Memory B cell (primary cell): Measurements from ENCODE around the gene ZKSCAN8.

Experiments used
- ATAC-seq: fragments of 150-1000 bp; cut with Tn5 transposase; 2 replicates; pipeline ENCODE4 v1.10.0; 2021; ENCODE audit warnings: low read depth, mild to moderate bottlenecking, moderate library complexity
- DNase-seq, 2 donors: peaks; one replicate each; pipeline ENCODE4 v3.0.0; 2022; ENCODE audit warnings: low spot score in 2 of 2
- H3K27ac Mint-ChIP-seq: one replicate; pipeline ENCODE4 v1.8.0; 2022; ENCODE audit warnings: mild to moderate bottlenecking, moderate library complexity, mixed read lengths
- H3K27me3 Mint-ChIP-seq: one replicate; pipeline ENCODE4 v1.8.0; 2022; ENCODE audit warnings: mixed read lengths
- H3K36me3 Mint-ChIP-seq: one replicate; pipeline ENCODE4 v1.8.0; 2022; ENCODE audit warnings: mild to moderate bottlenecking, mixed read lengths
- H3K4me1 Mint-ChIP-seq: one replicate; pipeline ENCODE4 v1.8.0; 2022; ENCODE audit warnings: mixed read lengths
- H3K4me3 Mint-ChIP-seq: one replicate; pipeline ENCODE4 v1.8.0; 2022; ENCODE audit warnings: mild to moderate bottlenecking, moderate library complexity, mixed read lengths
- H3K9me3 Mint-ChIP-seq: one replicate; pipeline ENCODE4 v1.8.0; 2022; ENCODE audit warnings: mixed read lengths

ZKSCAN8 gene

DNA sequence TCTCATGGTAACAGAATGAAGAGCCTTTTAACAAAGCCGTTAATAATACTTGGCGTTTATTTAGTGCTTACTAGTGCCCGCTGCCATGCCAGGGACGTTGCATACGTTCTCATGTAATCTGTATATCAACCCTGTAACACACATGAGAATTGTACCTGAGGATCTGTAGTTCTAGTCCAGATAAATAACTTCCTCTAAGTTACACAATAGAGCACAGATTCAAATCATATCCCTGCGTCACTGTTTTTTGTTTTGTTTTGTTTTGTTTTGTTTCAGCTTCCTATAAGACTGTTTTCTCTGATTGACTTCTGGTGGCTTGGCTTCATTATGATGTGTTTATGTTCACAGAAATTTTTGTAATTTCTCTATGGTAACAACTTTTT, 16.7 kb upstream of the ZKSCAN8 start:
- Mint-ChIP-seq H3K36me3 (peaks cover 27% of the 10 kb centered on the region), H3K27me3 (no peaks in the 10 kb centered on the region), H3K9me3 (no peaks in the 10 kb centered on the region), H3K27ac (peak overlapping the region; percentile 94), H3K4me1 (peaks cover 37% of the 10 kb centered on the region), H3K4me3 (peak overlapping the region; percentile 92)
- peak in 1 of 2 donors; percentile 28 for DNase-seq
- peak; percentile 68 for ATAC-seq

DNA sequence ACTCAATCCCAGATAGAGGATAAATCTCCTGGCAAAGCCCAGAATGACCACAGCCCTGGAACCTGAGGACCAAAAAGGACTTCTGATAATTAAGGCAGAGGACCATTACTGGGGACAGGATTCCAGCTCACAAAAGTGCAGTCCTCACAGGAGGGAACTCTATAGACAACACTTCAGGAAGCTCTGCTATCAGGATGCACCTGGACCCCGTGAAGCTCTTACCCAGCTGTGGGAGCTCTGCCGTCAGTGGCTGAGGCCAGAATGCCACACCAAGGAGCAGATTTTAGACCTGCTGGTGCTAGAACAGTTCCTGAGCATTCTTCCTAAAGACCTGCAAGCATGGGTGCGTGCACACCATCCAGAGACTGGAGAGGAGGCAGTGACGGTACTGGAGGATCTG, 16.3 kb upstream of the ZKSCAN8 start:
- H3K27ac Mint-ChIP-seq, result peak overlapping the region; percentile 94
- no peaks in the 10 kb centered on the region for H3K9me3 Mint-ChIP-seq
- ATAC-seq, result peak; percentile 47
- H3K4me3 Mint-ChIP-seq, result peak overlapping the region; percentile 92
- H3K27me3 Mint-ChIP-seq, result no peaks in the 10 kb centered on the region
- peaks cover 25% of the 10 kb centered on the region for H3K36me3 Mint-ChIP-seq
- peak in 1 of 2 donors; percentile 32 for DNase-seq
- peaks cover 37% of the 10 kb centered on the region for H3K4me1 Mint-ChIP-seq

DNA sequence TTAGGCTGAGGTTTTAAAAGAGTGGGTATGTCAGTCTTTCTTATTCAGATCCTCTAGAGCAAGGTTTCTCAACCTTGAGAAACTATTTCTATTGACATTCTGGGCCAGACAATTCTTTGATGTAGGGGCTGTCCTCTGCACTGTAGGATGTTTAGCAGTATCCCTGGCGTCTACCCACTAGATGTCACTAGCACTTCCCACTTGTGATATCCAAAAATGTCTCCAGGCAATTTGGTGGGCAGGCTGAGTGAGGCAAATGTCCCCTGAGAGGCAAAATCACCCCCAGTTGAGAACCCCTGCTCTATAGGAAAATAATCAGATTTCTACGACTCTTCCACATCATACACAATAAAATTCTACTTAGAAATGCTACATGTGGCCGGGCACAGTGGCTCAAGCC, 7.7 kb upstream of the ZKSCAN8 start:
- peaks cover 13% of the 10 kb centered on the region for H3K36me3 Mint-ChIP-seq
- ATAC-seq (no peak), DNase-seq (no peak)
- no peaks in the 10 kb centered on the region for H3K9me3 Mint-ChIP-seq
- peaks cover 36% of the 10 kb centered on the region for H3K4me1 Mint-ChIP-seq
- H3K27ac Mint-ChIP-seq, result peak overlapping the region; percentile 16
- H3K27me3 Mint-ChIP-seq, result no peaks in the 10 kb centered on the region
- H3K4me3 Mint-ChIP-seq, result no peak overlapping the region

DNA sequence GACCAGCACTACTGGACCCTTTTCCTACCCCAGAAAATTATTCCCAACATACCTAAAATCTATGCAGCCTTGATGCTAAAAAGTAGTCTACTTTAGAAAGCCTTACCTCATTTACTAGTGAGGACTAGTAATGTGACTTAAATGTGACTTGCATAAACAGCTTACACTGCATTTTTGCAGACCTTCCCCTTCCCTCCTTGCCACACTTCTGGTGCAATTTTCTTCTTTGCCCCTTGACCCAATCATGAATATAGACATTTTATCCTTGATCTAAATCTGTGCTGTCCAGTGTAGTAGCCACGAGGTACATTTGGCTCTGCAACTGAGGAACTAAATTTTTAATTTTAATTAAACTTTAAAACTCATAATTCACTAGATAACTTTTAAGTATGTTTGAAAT, 7.0 kb upstream of the ZKSCAN8 start:
- peaks cover 7% of the 10 kb centered on the region for H3K36me3 Mint-ChIP-seq

DNA sequence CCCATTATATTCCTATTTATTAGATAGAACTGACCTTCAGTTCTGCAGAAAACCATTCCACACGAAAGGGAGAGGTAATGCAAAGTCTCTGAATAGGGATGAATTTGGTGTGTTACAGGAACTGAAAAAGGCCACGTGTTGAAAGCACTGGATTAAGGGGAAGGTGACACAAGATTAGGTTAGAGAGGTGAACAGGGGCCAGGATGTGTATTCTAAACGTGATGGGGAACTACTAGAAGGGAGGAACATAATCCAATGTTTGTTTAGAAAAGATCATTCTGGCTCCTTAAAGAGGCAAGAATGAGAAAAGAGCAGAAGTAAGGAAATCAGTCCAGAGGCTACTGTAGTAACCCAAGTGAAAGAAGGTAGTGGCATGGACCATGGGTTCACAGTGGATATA, 6.3 kb upstream of the ZKSCAN8 start:
- Mint-ChIP-seq H3K36me3 (peaks cover 5% of the 10 kb centered on the region), H3K4me3 (peak overlapping the region; percentile 93), H3K4me1 (peaks cover 34% of the 10 kb centered on the region), H3K27ac (peak overlapping the region; percentile 98), H3K9me3 (no peaks in the 10 kb centered on the region), H3K27me3 (no peaks in the 10 kb centered on the region)
- ATAC-seq (no peak), DNase-seq (no peak)

More for the DNA sequence above, 7.0 kb upstream of the ZKSCAN8 start:
- no peak for DNase-seq
- no peaks in the 10 kb centered on the region for H3K27me3 Mint-ChIP-seq
- no peaks in the 10 kb centered on the region for H3K9me3 Mint-ChIP-seq
- peak overlapping the region; percentile 16 for H3K27ac Mint-ChIP-seq
- H3K4me3 Mint-ChIP-seq, result no peak overlapping the region
- ATAC-seq, result no peak
- peaks cover 31% of the 10 kb centered on the region for H3K4me1 Mint-ChIP-seq

DNA sequence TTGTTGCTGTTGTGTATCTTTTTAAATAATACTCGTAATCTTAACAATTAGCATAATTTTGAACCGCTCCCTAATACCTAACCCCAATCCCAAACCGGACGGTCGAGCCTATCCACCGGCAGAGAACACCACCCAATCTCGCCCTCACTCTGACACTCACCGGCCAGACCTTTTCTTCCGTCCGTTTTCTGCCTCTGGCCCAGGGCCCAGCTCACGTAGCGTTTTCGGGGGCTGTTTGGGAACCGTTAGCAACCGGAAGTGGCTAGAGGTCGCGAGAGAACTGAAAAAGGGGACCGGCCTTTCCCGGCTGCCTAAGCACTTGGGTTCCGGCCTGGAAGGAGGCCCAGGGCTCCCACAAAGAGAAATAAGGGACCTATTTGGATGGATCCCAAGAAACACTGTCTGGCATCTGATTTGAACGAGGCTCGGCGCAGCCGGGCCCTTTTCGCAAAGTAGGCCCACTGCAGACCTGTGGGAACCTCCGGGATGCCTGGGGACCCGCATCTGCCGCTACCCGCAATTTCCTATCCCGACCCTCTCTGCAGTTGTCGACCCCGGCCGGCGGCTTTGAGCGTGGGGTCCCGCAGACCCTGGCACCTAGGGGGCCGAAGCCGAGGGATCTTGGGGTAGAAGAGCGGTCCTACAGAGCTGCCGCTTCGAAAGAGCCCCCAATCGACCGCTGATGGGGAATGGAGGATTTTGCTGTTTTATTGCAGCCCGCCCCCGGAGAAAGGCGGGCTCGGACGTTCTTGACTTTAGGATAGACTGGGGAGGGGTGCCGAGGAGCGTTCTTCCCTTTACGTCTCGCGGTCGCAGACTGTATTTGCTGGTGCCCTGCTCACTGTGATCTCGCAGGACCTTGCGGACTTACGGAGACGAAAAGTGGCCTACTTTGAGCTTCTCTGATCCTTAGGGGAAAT, 4.8 kb upstream of the ZKSCAN8 start:
- Mint-ChIP-seq H3K9me3 (no peaks in the 10 kb centered on the region), H3K27ac (peak overlapping the region; percentile 98), H3K4me3 (peak overlapping the region; percentile 93), H3K4me1 (peaks cover 42% of the 10 kb centered on the region), H3K36me3 (peaks cover 5% of the 10 kb centered on the region), H3K27me3 (no peaks in the 10 kb centered on the region)
- ATAC-seq (peak; percentile 43), DNase-seq (peak; percentile 64 to 77)

DNA sequence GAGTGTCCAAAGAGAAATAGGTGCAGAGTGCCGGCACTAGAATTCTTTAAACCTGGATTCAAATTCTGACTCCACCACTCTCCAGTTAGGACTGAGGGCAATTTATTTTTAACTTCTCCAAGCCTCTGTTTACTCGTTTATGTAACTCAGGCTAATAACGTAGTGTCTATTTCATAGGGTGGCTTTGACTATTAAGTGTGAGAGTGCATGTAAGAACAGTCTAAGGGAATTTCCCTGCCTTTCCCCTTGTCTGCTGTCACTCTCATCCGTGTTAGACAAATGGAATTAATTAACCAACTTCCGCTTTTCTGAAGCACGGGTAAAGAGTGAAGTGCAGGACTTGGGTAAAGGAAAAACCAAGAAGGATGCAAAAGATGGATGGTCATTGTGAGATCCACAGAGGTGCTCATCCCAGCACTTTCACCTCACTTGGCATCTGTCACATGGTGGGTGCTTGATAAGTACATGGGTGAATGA, 4.1 kb upstream of the ZKSCAN8 start:
- H3K27ac Mint-ChIP-seq, result peak overlapping the region; percentile 98
- peak; percentile 18 to 49 for DNase-seq

DNA sequence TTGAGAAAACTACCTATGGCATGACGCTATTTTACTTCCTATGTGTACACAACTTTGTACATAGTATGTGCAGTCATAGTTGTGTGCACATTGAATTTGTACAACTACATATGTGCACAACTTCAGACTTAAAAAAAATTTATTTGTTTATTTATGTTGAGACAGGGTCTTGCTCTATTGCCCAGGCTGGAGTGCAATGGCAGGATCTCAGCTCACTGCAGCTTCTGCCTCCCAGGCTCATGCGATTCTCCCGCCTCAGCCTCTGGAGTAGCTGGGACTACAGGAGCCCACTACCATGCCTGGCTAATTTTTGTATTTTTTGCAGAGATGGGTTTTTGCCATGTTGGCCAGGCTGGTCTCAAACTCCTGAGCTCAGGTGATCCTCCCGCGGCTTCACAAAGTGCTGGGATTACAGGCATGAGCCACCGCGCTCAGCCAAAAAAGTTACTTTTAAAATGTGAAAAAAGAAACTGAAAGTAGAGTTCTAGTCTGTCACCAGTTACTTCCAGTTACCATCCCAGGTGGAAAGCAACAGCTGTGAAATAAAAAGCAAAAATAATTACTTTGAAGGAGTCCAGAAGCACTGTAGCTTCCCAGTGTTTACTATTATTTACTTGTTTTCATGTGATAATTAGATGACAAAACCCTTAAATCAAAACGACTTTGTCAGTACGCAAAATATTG, 1.7 kb upstream of the ZKSCAN8 start:
- H3K4me3 Mint-ChIP-seq, result peak overlapping the region; percentile 77
- ATAC-seq (no peak), DNase-seq (no peak)
- H3K27me3 Mint-ChIP-seq, result no peaks in the 10 kb centered on the region
- peaks cover 9% of the 10 kb centered on the region for H3K36me3 Mint-ChIP-seq
- peak overlapping the region; percentile 85 for H3K27ac Mint-ChIP-seq
- peaks cover 42% of the 10 kb centered on the region for H3K4me1 Mint-ChIP-seq
- no peaks in the 10 kb centered on the region for H3K9me3 Mint-ChIP-seq

More for the DNA sequence above, 4.1 kb upstream of the ZKSCAN8 start:
- Mint-ChIP-seq H3K27me3 (no peaks in the 10 kb centered on the region), H3K4me1 (peaks cover 42% of the 10 kb centered on the region), H3K36me3 (peaks cover 5% of the 10 kb centered on the region), H3K4me3 (peak overlapping the region; percentile 93), H3K9me3 (no peaks in the 10 kb centered on the region)
- peak; percentile 66 for ATAC-seq

DNA sequence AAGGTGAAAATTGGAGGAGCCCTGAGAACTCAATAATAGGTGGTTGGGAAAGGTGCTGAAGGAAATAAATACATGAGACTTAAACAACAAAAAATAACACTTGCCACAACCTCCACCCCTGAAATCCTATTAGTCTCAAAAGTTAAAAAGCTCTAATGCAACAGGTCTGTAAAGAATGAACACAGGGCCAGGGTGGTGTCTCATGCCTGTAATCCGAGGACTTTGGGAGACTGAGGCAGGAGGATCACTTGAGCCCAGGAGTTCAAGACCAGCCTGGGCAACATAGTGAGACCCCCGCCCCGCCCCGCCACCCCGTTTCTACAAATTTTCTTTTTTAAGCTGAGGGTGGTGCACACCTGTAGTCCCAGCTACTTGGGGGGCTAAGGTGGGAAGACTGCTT, 1.1 kb upstream of the ZKSCAN8 start:
- ATAC-seq (no peak), DNase-seq (no peak)
- H3K27me3 Mint-ChIP-seq, result no peaks in the 10 kb centered on the region
- H3K36me3 Mint-ChIP-seq, result peaks cover 10% of the 10 kb centered on the region
- no peaks in the 10 kb centered on the region for H3K9me3 Mint-ChIP-seq
- H3K27ac Mint-ChIP-seq, result peak overlapping the region; percentile 85
- peak overlapping the region; percentile 97 for H3K4me3 Mint-ChIP-seq
- H3K4me1 Mint-ChIP-seq, result peaks cover 40% of the 10 kb centered on the region

DNA sequence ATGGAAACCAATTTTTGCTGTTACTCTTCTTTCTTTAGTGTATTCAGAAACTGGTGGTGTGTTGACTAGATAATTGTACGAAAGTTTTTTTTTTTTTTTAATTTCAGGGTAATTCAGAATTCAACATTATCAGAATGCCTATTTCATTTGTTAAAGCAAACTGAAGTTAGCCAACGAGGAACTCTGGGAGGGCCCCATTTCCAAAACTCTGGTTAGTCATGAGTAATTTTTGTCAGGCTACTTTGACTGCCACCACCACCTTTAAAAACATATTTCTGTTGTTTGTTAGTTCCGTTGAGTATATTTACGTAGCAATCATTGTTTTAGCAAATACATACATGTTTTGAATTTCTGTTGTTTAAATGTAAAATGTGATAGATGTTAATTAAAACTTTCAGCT, 763 bp downstream of the ZKSCAN8 start:
- Mint-ChIP-seq H3K36me3 (peaks cover 12% of the 10 kb centered on the region), H3K27ac (peak overlapping the region; percentile 96), H3K4me3 (peak overlapping the region; percentile 97), H3K27me3 (no peaks in the 10 kb centered on the region), H3K9me3 (no peaks in the 10 kb centered on the region), H3K4me1 (peaks cover 33% of the 10 kb centered on the region)
- ATAC-seq (no peak), DNase-seq (no peak)

DNA sequence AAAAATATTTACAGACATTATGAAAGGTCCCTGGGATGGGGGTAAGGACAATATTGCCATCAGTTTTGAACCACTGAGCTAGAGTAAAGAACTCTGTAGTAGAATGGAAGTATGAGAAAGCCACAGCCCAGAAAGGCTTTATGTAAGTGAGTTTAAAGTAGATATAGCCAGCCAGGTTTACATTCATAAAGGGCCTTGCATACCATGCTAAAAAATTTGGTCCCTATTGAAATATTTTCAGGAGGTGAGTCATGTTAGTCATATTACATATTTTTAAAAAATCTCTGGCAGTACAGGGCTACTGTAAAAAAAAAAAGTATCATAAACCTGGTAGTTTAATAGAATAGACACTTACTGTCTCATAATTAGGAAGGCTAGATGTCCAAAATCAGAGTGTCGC, 3.5 kb downstream of the ZKSCAN8 start:
- Mint-ChIP-seq H3K4me3 (no peak overlapping the region), H3K27me3 (no peaks in the 10 kb centered on the region), H3K4me1 (peaks cover 30% of the 10 kb centered on the region), H3K27ac (no peak overlapping the region), H3K9me3 (no peaks in the 10 kb centered on the region), H3K36me3 (peaks cover 32% of the 10 kb centered on the region)
- DNase-seq (no peak), ATAC-seq (no peak)

DNA sequence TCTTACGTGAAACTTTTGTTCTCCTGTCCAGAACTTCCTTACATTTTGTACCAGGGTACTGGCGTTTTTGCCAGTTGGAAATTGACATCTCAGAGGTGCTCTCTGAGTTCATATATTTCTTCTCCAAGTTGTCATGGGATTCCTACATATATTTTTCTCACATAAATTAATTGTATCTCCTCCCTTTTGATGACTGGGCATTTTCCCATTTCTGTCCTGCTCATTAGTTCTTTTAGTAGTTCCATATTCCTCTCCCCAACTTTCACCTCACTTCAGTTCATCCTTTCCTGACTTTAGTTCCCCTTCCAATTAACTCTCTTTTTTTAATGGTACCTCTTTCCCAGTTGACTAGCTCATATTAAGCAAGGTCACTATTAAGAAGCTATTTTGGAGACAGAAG, 10.8 kb downstream of the ZKSCAN8 start:
- Mint-ChIP-seq H3K36me3 (peaks cover 79% of the 10 kb centered on the region), H3K4me1 (peaks cover 7% of the 10 kb centered on the region), H3K27me3 (no peaks in the 10 kb centered on the region), H3K4me3 (no peak overlapping the region), H3K9me3 (peaks cover 9% of the 10 kb centered on the region), H3K27ac (no peak overlapping the region)
- DNase-seq (no peak), ATAC-seq (no peak)

DNA sequence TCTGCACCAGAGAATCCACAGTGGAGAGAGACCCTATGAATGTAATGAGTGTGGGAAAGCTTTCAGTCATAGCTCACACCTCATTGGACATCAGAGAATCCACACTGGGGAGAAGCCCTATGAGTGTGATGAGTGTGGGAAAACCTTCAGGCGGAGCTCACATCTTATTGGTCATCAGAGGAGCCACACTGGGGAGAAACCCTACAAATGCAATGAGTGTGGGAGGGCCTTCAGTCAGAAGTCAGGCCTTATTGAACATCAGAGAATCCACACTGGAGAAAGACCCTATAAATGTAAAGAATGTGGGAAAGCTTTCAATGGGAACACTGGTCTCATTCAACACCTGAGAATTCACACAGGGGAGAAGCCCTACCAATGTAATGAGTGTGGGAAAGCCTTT, 11.9 kb downstream of the ZKSCAN8 start:
- peaks cover 9% of the 10 kb centered on the region for H3K9me3 Mint-ChIP-seq
- peaks cover 2% of the 10 kb centered on the region for H3K4me1 Mint-ChIP-seq
- ATAC-seq, result no peak

DNA sequence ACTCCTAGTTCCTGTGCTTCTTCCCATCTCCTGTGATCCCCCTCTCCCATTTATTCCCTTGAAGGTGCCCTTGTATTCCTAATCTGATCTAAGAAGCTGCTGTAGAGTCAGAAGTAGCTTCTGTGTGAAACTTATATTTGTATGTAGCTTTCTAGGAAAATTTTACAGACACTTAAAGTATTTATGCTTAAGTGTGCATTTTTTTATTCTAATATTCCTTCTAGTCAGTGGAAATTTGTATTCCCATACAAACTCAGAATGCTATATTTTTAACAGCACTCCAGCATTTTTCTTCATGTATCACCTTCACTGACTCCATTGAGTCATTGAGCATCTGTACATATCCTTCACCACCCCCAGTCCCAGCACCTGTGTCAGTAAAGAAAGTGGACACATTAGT, 12.7 kb downstream of the ZKSCAN8 start:
- Mint-ChIP-seq H3K9me3 (peaks cover 12% of the 10 kb centered on the region), H3K27me3 (no peaks in the 10 kb centered on the region), H3K4me1 (no peaks in the 10 kb centered on the region), H3K27ac (no peak overlapping the region), H3K4me3 (no peak overlapping the region), H3K36me3 (peaks cover 77% of the 10 kb centered on the region)
- no peak for ATAC-seq
- no peak for DNase-seq

More for the DNA sequence above, 11.9 kb downstream of the ZKSCAN8 start:
- H3K4me3 Mint-ChIP-seq, result no peak overlapping the region
- no peak for DNase-seq
- no peak overlapping the region for H3K27ac Mint-ChIP-seq
- peaks cover 78% of the 10 kb centered on the region for H3K36me3 Mint-ChIP-seq
- no peaks in the 10 kb centered on the region for H3K27me3 Mint-ChIP-seq
